DOHH2 (cell line): ENCODE data around the gene LSR.

Experiments used
- H3F3A ChIP-seq: fragments of 200-600 bp; sonication (generic), shearing (Covaris generic); 2 replicates; pipeline ENCODE4 v1.6.0; 2016; ENCODE audit warnings: antibody characterized with exemption, mild to moderate bottlenecking; ENCODE audit not compliant: control insufficient read depth, insufficient read depth
- H3K27ac ChIP-seq: fragments of 200-600 bp; sonication (generic); 2 replicates; pipeline ENCODE4 v1.5.1; 2014; ENCODE audit warnings: low read depth, mild to moderate bottlenecking, low read length, moderate library complexity
- H3K27me3 ChIP-seq: fragments of 200-600 bp; sonication (generic); 2 replicates; pipeline ENCODE4 v1.6.1; 2014; ENCODE audit warnings: mild to moderate bottlenecking, low read length, mixed read lengths; ENCODE audit not compliant: control insufficient read depth
- H3K36me3 ChIP-seq: fragments of 200-600 bp; sonication (generic); 2 replicates; pipeline ENCODE4 v1.6.1; 2014; ENCODE audit warnings: mild to moderate bottlenecking, low read length, moderate library complexity, mixed read lengths; ENCODE audit not compliant: control insufficient read depth
- H3K4me1 ChIP-seq: fragments of 200-600 bp; sonication (generic); 2 replicates; pipeline ENCODE4 v1.6.1; 2014; ENCODE audit warnings: mild to moderate bottlenecking, low read length, mixed read lengths; ENCODE audit not compliant: control insufficient read depth
- H3K4me2 ChIP-seq: fragments of 200-600 bp; sonication (generic); 2 replicates; pipeline ENCODE4 v1.6.0; 2014; ENCODE audit warnings: mild to moderate bottlenecking, low read length, moderate library complexity
- H3K4me3 ChIP-seq: fragments of 200-600 bp; sonication (generic); 2 replicates; pipeline ENCODE4 v1.5.1; 2014; ENCODE audit warnings: mild to moderate bottlenecking, low read length, mixed read lengths
- H3K79me2 ChIP-seq: fragments of 200-600 bp; sonication (generic); 2 replicates; pipeline ENCODE4 v1.6.1; 2014; ENCODE audit warnings: mild to moderate bottlenecking, low read length, mixed read lengths; ENCODE audit not compliant: control insufficient read depth
- H3K9me2 ChIP-seq: fragments of 200-600 bp; sonication (generic); replicated peaks from 2 replicates; pipeline ENCODE4 v1.6.1; 2014; ENCODE audit warnings: mild to moderate bottlenecking, low read length, mixed read lengths; ENCODE audit not compliant: control insufficient read depth
- H3K9me3 ChIP-seq: fragments of 200-600 bp; sonication (generic); 2 replicates; pipeline ENCODE4 v1.6.1; 2014; ENCODE audit warnings: antibody characterized with exemption, low read length, mixed read lengths; ENCODE audit not compliant: control insufficient read depth, insufficient read depth
- H4K20me1 ChIP-seq: fragments of 200-600 bp; sonication (generic); 2 replicates; pipeline ENCODE4 v1.6.0; 2014; ENCODE audit warnings: low read depth, mild to moderate bottlenecking, antibody characterized with exemption, low read length, moderate library complexity; ENCODE audit not compliant: control insufficient read depth, insufficient read depth
- CTCF ChIP-seq: fragments of 200-600 bp; sonication (generic); IDR thresholded peaks from one replicate; pipeline ENCODE4 v1.5.1; 2014; ENCODE audit warnings: antibody characterized with exemption, mild to moderate bottlenecking, low read depth, low read length; ENCODE audit not compliant: poor library complexity, severe bottlenecking
- EZH2phosphoT487 ChIP-seq: fragments of 200-600 bp; sonication (generic); IDR thresholded peaks from 2 replicates; pipeline ENCODE4 v1.6.1; 2017; ENCODE audit warnings: borderline replicate concordance, mild to moderate bottlenecking, antibody characterized with exemption, low read length, moderate library complexity, mixed read lengths

LSR gene

GRCh38 chr19:35264268-35265125 is 15.7 kb downstream of the LSR start:
- peaks cover 16% of the 10 kb centered on the region for H3F3A ChIP-seq
- H3K27me3 ChIP-seq: no peaks in the 10 kb centered on the region
- peaks cover 16% of the 10 kb centered on the region for H3K79me2 ChIP-seq
- H3K4me2 ChIP-seq: peak overlapping the region; percentile 26
- H3K4me1 ChIP-seq: peaks cover 33% of the 10 kb centered on the region
- H3K9me3 ChIP-seq: no peaks in the 10 kb centered on the region
- no peak for TF ChIP-seq EZH2phosphoT487
- TF ChIP-seq CTCF: no peak
- H3K4me3 ChIP-seq: no peak overlapping the region
- no peaks in the 10 kb centered on the region for H3K9me2 ChIP-seq
- H4K20me1 ChIP-seq: no peaks in the 10 kb centered on the region
- peak overlapping the region; percentile 3; the same call in 1 of the 2 replicates for H3K27ac ChIP-seq
- H3K36me3 ChIP-seq: peaks cover 46% of the 10 kb centered on the region

GRCh38 chr19:35265126-35265899 is 16.5 kb downstream of the LSR start:
- H3K27ac ChIP-seq: 0 out of 2 replicates have a peak overlapping the region, but pooled peaks have one; percentile 3
- no peaks in the 10 kb centered on the region for H3K27me3 ChIP-seq
- peaks cover 40% of the 10 kb centered on the region for H3K4me1 ChIP-seq
- peaks cover 52% of the 10 kb centered on the region for H3K36me3 ChIP-seq
- no peak overlapping the region for H3K4me3 ChIP-seq
- H3K9me2 ChIP-seq: no peaks in the 10 kb centered on the region
- H3K79me2 ChIP-seq: peaks cover 23% of the 10 kb centered on the region
- H3K4me2 ChIP-seq: peak overlapping the region; percentile 26
- H3K9me3 ChIP-seq: no peaks in the 10 kb centered on the region
- peaks cover 16% of the 10 kb centered on the region for H3F3A ChIP-seq
- TF ChIP-seq CTCF: no peak
- no peak for TF ChIP-seq EZH2phosphoT487
- peaks cover 6% of the 10 kb centered on the region; the same call in 1 of the 2 replicates for H4K20me1 ChIP-seq

GRCh38 chr19:35265900-35266519 is 17.2 kb downstream of the LSR start:
- peaks cover 30% of the 10 kb centered on the region for H3K79me2 ChIP-seq
- no peaks in the 10 kb centered on the region for H3K9me3 ChIP-seq
- H3K27ac ChIP-seq: no peak overlapping the region
- H4K20me1 ChIP-seq: peaks cover 7% of the 10 kb centered on the region; the same call in 1 of the 2 replicates
- peak overlapping the region; percentile 98 for H3K4me2 ChIP-seq
- H3K4me1 ChIP-seq: peaks cover 47% of the 10 kb centered on the region
- H3F3A ChIP-seq: peaks cover 16% of the 10 kb centered on the region
- no peak overlapping the region for H3K4me3 ChIP-seq
- TF ChIP-seq CTCF (no peak), EZH2phosphoT487 (no peak)
- H3K27me3 ChIP-seq: no peaks in the 10 kb centered on the region
- no peaks in the 10 kb centered on the region for H3K9me2 ChIP-seq
- peaks cover 59% of the 10 kb centered on the region for H3K36me3 ChIP-seq
